Epithelial cell of esophagus (primary cell): ENCODE measurements around the gene SATL1.

Experiments used
- DNase-seq: peaks from one replicate; pipeline ENCODE4 v3.0.0; 2010; ENCODE audit warnings: low read depth
- H3K4me3 ChIP-seq: 2 replicates; pipeline ENCODE4 v1.5.1; 2011; ENCODE audit warnings: mild to moderate bottlenecking, low read length, control low read depth
- CTCF ChIP-seq: IDR thresholded peaks from 2 replicates; pipeline ENCODE4 v1.5.1; 2011; ENCODE audit warnings: low read depth, mild to moderate bottlenecking, low read length, control low read depth, inconsistent platforms; ENCODE audit not compliant: insufficient read depth; ENCODE audit errors: missing control alignments

Gene SATL1

GRCh38 chrX:85139422-85139821, 104.2 kb downstream of the SATL1 start:
- DNase-seq = no peak
- no peak for TF ChIP-seq CTCF
- no peak overlapping the region for H3K4me3 ChIP-seq

DNA sequence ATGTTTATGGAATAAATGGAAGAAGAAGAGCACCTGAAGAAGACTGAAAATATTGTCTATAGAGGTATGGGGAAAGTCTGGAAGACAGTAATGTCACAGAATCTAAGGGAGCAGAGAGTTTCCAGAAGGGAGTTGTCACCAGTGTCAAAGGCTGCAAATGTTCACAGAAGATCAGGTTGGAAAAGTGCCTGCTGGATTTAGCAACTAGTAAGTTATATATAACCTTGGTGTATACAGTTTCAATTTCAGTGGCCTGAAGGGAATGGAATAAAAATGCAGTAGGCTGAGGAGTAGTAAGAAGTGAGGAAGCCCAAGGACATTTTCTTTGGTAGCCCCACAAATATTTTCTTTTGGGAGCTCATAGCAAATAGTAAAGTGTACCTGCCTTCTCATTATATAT, 107.2 kb downstream of the SATL1 start:
- DNase-seq = no peak
- no peak for TF ChIP-seq CTCF
- no peak overlapping the region for H3K4me3 ChIP-seq

GRCh38 chrX:85115252-85115651, 128.3 kb downstream of the SATL1 start:
- H3K4me3 ChIP-seq = no peak overlapping the region
- TF ChIP-seq CTCF = no peak
- no peak for DNase-seq

DNA sequence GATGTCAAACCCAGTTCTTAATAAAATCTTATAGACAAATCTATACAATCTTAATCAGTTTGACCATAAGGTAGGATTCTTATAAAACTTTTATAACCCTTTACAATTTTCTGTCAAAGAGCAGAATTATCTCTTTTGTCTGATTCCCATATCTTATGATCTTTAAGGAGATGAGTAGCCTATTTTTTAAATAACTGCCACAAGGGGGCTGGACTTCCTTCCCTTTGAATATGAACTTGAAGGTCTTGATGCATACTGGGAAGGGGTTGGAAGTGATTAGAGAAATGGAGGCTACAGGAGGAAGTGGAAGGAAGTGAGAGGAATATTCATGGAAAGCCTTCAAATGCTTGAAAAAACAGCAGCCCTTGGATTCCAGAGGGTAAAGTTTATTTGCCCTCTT, 128.8 kb downstream of the SATL1 start:
- peak; percentile 0 for DNase-seq
- H3K4me3 ChIP-seq = no peak overlapping the region
- no peak for TF ChIP-seq CTCF

DNA sequence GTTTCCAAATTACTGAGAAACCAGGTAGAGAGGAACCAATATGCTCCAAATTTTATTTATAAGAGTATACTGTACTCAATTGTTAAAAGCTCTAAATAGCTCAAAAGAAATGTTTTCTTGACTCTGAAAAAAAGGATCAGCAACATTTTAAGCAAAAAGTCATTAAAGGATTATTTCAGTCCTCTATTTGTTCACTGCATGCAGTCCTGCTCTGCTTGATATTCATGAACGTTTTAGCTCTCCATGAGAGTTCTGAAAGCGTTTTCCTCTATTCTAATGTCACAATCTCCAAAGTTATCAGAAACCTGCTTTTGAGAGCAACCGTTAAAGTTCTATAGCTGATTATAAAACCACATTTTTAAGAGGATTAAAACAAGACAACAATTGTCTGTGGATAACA, 129.4 kb downstream of the SATL1 start:
- TF ChIP-seq CTCF = no peak
- DNase-seq = no peak
- H3K4me3 ChIP-seq = no peak overlapping the region

DNA sequence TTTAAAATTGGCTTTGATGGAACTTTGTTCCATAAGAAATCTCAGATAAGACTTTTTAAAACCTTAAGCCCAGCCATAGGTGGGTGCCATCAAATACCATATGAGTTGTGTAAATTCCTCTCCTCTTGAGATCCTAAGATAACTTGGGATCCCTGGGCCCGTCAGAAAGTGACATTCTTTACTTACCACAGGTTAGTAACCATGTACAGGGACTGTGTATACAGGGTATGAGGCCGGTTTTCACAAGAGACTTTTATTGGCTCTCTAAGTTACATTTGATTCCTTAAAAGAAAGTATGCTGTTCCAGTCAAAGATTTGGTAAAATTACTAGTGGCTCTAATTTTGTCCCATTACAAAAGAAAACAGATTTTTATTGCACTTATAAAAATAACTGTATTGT, 129.8 kb downstream of the SATL1 start:
- TF ChIP-seq CTCF = no peak
- no peak for DNase-seq
- no peak overlapping the region for H3K4me3 ChIP-seq

DNA sequence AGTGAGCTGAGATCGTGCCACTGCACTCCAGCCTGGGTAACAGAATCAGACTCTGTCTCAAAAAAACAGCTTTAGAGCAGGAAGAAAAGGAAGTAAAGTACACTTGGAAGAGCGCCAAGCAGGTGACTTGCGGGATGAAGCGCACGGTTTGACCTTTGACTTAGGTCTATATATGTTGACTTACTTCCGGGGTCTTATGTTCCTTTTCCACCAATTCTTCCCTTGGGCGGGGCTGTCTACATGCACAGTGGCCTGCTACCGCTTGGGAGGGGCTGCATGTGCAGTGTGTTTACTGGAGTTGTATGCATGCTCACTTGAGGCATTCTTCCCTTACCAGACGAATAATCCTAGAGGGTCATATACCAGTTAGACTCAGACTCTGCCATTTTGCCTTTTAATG, 131.3 kb downstream of the SATL1 start:
- no peak for TF ChIP-seq CTCF
- H3K4me3 ChIP-seq = no peak overlapping the region
- no peak for DNase-seq
